Psoas muscle (tissue), 8 donors: ENCODE data around the gene CYB5R3. TPM values are rescaled to one million over a fixed set of nuclear protein-coding genes. Genes with fewer than 3 reads are reported as not detected.

Experiments
- ATAC-seq, 4 donors: fragments of 200-7000 bp; cut with Tn5 transposase; one replicate each; pipeline ENCODE4 v1.9.1; 2020; ENCODE audit warnings: moderate library complexity in 3 of 4, mild to moderate bottlenecking in 2 of 4
- DNase-seq, 2 donors: peaks; one replicate each; pipeline ENCODE4 v3.0.0-alpha.2; 2020
- H3K27ac ChIP-seq: fragments of 200-600 bp; one replicate; pipeline ENCODE4 v1.8.0; 2022
- H3K27me3 ChIP-seq, 3 donors: fragments of 200-600 bp in 1 of 3; one replicate each; pipeline versions ENCODE4 v1.6.1 to v1.8.0; 2013 to 2022; ENCODE audit warnings: low read length in 2 of 3, mild to moderate bottlenecking in 2 of 3, moderate library complexity in 1 of 3; ENCODE audit not compliant: insufficient read depth in 3 of 3
- H3K36me3 ChIP-seq, 2 donors: fragments of 200-600 bp in 1 of 2; one replicate each; pipeline versions ENCODE4 v1.6.1 to v1.8.0; 2013 to 2022; ENCODE audit warnings: low read depth in 1 of 2, mild to moderate bottlenecking in 1 of 2, moderate library complexity in 1 of 2; ENCODE audit not compliant: insufficient read depth in 1 of 2
- H3K4me1 ChIP-seq: fragments of 200-600 bp; one replicate; pipeline ENCODE4 v1.8.0; 2022
- H3K4me3 ChIP-seq: fragments of 200-600 bp; one replicate; pipeline ENCODE4 v1.8.0; 2022; ENCODE audit warnings: mild to moderate bottlenecking
- H3K9me3 ChIP-seq: fragments of 200-600 bp; one replicate; pipeline ENCODE4 v1.8.0; 2022
- WGBS, 3 donors: extraction: QIAGEN DNeasy Blood & Tissue Kit; methylation state at CpG; one replicate each; pipeline versions ENCODE4 v1.1.6 to v1.1.7; 2013; 5-methylcytosine and 5-hydroxymethylcytosine counted together
- intact Hi-C, 2 donors: fragments of 100-400 bp; cut with DNase I; formaldehyde crosslinking; loops; one replicate each; pipeline versions ENCODE4 v1.11.0 to v1.14.2; 2022
- polyA plus RNA-seq, 3 donors: library from polyadenylated mRNA; stranded (reverse); fragments of 200-250 nt; gene quantifications; one replicate each; pipeline ENCODE4 v1.2.3, GENCODE V29; 2013
- total RNA-seq, 4 donors: library from RNA; stranded (reverse); fragmentation: NEBNext Ultra II Directional in 2 of 4; extraction: Animal tissue kit (Norgen Biotek cat#: 25700) in 2 of 4; gene quantifications; one replicate each; pipeline versions ENCODE4 v1.2.1 to v1.2.4, GENCODE V29; 2021 to 2023
- TF ChIP-seq, protein P1 (sequence below): fragments of 200-600 bp; IDR thresholded peaks from one replicate; pipeline ENCODE4 v1.8.0; 2022; ENCODE audit warnings: antibody characterized with exemption
- donor health status: healthy with polysubstance abuse.
- donor health status: DM: no; HTN: no; CAD: no; lungs with moderate emphysema.
- donor health status: Bipolar disorder and iron deficiency.
- donor health status: healthy.
- donor health status: DM: yes; HTN: yes; CAD: no.
- donor health status: DM: no; HTN: no; CAD: no.
- donor health status: DM: no; HTN: no; CAD: no.
- donor health status: DM: yes; HTN: yes; CAD: no.

The CYB5R3 gene
- total and polyA plus RNA-seq, 7 donors, result 120 to 230 (median 172) TPM

DNA sequence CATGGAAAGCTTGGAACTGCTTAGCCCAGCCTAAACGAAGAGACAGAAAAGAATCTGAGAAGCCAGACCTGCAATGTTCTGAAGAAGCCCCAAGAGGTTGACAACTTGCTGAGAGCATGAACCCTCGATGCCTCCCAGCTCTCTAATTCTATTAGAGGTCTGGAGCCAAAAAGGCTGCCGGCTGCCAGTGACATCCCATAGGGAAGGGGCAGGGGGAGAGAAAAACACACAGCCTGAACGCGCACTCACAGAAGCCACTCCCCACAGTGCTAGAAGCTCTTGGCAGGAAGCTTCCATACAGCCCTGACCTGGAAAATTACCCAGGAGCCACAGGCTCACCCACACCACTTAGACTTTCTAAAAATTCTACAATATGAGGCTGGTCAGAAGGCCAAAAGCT, 52.9 kb downstream of the CYB5R3 start:
- H3K27ac ChIP-seq, result no peak overlapping the region
- intact Hi-C loops, result no loop called here
- H3K27me3 ChIP-seq, result no peaks in the 10 kb centered on the region
- no peak overlapping the region for H3K4me3 ChIP-seq
- H3K36me3 ChIP-seq, result peaks cover 22 to 100% of the 10 kb centered on the region in 2 donors
- DNase-seq, result no peak
- H3K4me1 ChIP-seq, result no peaks in the 10 kb centered on the region
- WGBS, 3 donors, result 44 to 52% (median 49%) methylated on average over 5 of the region's 5 CpGs
- TF ChIP-seq, protein P1, sequence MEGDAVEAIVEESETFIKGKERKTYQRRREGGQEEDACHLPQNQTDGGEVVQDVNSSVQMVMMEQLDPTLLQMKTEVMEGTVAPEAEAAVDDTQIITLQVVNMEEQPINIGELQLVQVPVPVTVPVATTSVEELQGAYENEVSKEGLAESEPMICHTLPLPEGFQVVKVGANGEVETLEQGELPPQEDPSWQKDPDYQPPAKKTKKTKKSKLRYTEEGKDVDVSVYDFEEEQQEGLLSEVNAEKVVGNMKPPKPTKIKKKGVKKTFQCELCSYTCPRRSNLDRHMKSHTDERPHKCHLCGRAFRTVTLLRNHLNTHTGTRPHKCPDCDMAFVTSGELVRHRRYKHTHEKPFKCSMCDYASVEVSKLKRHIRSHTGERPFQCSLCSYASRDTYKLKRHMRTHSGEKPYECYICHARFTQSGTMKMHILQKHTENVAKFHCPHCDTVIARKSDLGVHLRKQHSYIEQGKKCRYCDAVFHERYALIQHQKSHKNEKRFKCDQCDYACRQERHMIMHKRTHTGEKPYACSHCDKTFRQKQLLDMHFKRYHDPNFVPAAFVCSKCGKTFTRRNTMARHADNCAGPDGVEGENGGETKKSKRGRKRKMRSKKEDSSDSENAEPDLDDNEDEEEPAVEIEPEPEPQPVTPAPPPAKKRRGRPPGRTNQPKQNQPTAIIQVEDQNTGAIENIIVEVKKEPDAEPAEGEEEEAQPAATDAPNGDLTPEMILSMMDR, result no peak
- H3K9me3 ChIP-seq, result no peaks in the 10 kb centered on the region
- ATAC-seq, result no peak

DNA sequence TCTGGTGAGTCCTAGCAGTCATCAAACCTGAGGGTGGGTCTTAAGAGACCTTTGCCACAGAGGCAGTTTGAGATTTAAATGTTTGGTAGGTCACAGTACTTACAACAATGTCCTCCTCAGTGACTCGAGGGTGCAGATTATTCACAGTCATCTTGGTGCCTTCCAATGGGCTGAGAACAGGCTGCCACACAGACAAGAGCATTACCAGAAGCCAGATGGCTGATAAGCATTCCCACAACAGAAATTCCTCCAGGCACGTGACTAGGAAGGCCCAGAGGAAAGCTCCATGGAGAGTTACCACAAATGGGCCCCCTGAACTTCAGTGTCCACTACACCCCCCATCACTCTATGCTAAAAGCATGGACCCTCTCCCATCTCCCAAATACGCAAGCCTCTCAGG, 53.8 kb downstream of the CYB5R3 start:
- H3K27me3 ChIP-seq, result no peaks in the 10 kb centered on the region
- DNase-seq (no peak), ATAC-seq (no peak)
- WGBS, 3 donors, result 57 to 66% (median 63%) methylated on average over 3 of the region's 3 CpGs
- TF ChIP-seq, protein P1, result no peak
- intact Hi-C loops, result no loop called here
- no peaks in the 10 kb centered on the region for H3K4me1 ChIP-seq
- peaks cover 24 to 100% of the 10 kb centered on the region in 2 donors for H3K36me3 ChIP-seq
- no peak overlapping the region for H3K27ac ChIP-seq
- no peak overlapping the region for H3K4me3 ChIP-seq
- no peaks in the 10 kb centered on the region for H3K9me3 ChIP-seq

DNA sequence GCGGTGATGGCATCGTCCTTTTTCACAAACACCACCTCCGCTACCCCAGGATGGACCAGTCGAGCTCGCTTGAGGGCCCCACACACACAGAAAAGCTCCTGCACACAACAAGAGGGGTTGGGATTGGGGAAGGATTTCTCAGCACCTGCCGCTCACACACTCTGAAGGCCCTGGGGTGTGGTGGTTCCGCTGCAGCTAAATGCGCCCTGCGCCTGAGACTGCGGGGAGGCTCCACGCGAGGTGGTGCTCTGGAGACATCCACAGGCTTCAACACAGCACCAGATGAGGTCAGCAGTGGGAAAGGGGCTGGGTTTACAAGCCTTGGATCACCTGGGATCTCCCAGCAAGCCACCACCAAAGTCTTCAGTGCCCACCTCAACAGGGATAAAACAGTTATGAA, 57.2 kb downstream of the CYB5R3 start:
- no peaks in the 10 kb centered on the region for H3K9me3 ChIP-seq
- H3K36me3 ChIP-seq, result peaks cover 20 to 99% of the 10 kb centered on the region in 2 donors
- intact Hi-C loops, result no loop called here
- TF ChIP-seq, protein P1, result no peak
- 94 to 97% (median 96%) methylated on average over 12 of the region's 12 CpGs for WGBS, 3 donors
- H3K27ac ChIP-seq, result no peak overlapping the region
- DNase-seq (no peak), ATAC-seq (no peak)
- no peak overlapping the region for H3K4me3 ChIP-seq
- no peaks in the 10 kb centered on the region for H3K4me1 ChIP-seq
- H3K27me3 ChIP-seq, result no peaks in the 10 kb centered on the region

GRCh38 chr22:42587588-42588175, 61.5 kb downstream of the CYB5R3 start:
- no peaks in the 10 kb centered on the region for H3K4me1 ChIP-seq
- H3K9me3 ChIP-seq, result no peaks in the 10 kb centered on the region
- intact Hi-C loops, result no loop called here
- H3K4me3 ChIP-seq, result no peak overlapping the region
- H3K27ac ChIP-seq, result no peak overlapping the region
- no peak for DNase-seq
- H3K36me3 ChIP-seq, result peaks cover 6 to 99% of the 10 kb centered on the region in 2 donors
- TF ChIP-seq, protein P1, result no peak
- no peaks in the 10 kb centered on the region for H3K27me3 ChIP-seq
- 82 to 90% (median 87%) methylated on average over 5 of the region's 5 CpGs for WGBS, 3 donors
- no peak for ATAC-seq

DNA sequence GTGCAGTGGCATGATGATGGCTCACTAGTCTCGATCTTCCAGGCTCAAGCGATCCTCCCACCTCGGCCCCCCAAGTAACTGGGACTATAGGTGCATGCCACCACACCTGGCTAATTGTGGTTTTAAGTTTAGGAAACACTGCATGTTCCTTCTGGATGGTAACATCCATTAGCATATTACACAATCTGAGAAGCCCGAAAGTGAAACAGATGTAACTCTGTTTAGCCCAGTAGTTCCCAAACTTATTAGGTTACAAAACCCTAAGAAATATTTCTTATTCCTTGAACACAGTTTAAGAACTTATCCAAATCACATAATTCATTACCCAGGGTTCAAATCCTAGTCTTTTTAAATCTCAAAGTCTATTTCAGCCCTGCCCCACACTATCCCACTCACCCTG, 62.8 kb downstream of the CYB5R3 start:
- H3K4me1 ChIP-seq, result peaks cover 4% of the 10 kb centered on the region
- WGBS, 3 donors, result 91 to 95% (median 95%) methylated on average over 4 of the region's 4 CpGs
- DNase-seq (no peak), ATAC-seq (no peak)
- H3K27ac ChIP-seq, result no peak overlapping the region
- no peak overlapping the region for H3K4me3 ChIP-seq
- peaks cover 4 to 87% of the 10 kb centered on the region in 2 donors for H3K36me3 ChIP-seq
- no peaks in the 10 kb centered on the region for H3K9me3 ChIP-seq
- H3K27me3 ChIP-seq, result no peaks in the 10 kb centered on the region
- TF ChIP-seq, protein P1, result no peak
- intact Hi-C loops, result no loop called here
